IPS DF 6.9 (cell line): ENCODE data around the gene SNIP1.
"Not testable (repeated sequence)": the region's sequence is repeated elsewhere in the genome, so short reads cannot be mapped to it uniquely, and the experiment has no call there.

Source experiments
- DNase-seq: peaks from one replicate; pipeline ENCODE4 v3.0.0-alpha.2; 2013; ENCODE audit warnings: low read depth, low spot score
- H3K27ac ChIP-seq: one replicate; pipeline ENCODE4 v1.5.1; 2013; ENCODE audit warnings: low read length, control low read depth
- H3K27me3 ChIP-seq: 2 replicates; pipeline ENCODE4 v1.6.1; 2013; ENCODE audit warnings: mild to moderate bottlenecking, low read length; ENCODE audit not compliant: control insufficient read depth, insufficient read depth
- H3K36me3 ChIP-seq: 2 replicates; pipeline ENCODE4 v1.6.1; 2013; ENCODE audit warnings: low read length; ENCODE audit not compliant: control insufficient read depth, insufficient read depth
- H3K4me1 ChIP-seq: 2 replicates; pipeline ENCODE4 v1.6.1; 2013; ENCODE audit warnings: low read length; ENCODE audit not compliant: control insufficient read depth, insufficient read depth
- H3K4me3 ChIP-seq: 2 replicates; pipeline ENCODE4 v1.5.1; 2013; ENCODE audit warnings: mild to moderate bottlenecking, low read length
- H3K9me3 ChIP-seq: 2 replicates; pipeline ENCODE4 v1.6.1; 2013; ENCODE audit warnings: low read length, inconsistent platforms; ENCODE audit not compliant: control insufficient read depth, insufficient read depth
- WGBS: extraction: QIAGEN DNeasy Blood & Tissue Kit; methylation state at CpG from one replicate; pipeline ENCODE4 v1.1.7; 2013; ENCODE audit warnings: mixed read lengths, missing lambda C conversion rate; ENCODE audit not compliant: insufficient read length, insufficient coverage; 5-methylcytosine and 5-hydroxymethylcytosine counted together

Gene SNIP1

DNA sequence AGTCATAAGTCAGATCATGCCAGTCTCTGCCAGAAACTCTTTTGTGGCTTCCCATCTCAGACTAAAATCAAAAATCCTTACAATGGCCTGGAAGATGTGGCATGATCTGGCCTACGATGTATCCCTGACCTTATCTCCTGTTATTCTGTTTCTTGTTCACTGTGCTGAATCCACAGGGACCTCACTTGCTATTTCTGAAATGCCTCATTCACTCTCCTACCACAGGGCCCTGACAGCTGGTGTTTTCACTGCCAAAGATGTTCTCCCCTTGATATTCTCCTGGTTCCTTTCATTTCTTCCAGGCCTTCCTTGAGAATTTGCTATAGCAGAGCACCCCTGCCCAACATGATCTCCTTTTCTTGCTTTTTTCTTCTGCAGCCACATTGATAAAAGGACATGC is 4.3 kb upstream of the SNIP1 start:
- WGBS: no CpG with 5 or more reads among the region's 1 CpG
- H3K27me3 ChIP-seq: no peaks in the 10 kb centered on the region
- H3K4me3 ChIP-seq: no peak overlapping the region
- H3K36me3 ChIP-seq: no peaks in the 10 kb centered on the region
- H3K9me3 ChIP-seq: no peaks in the 10 kb centered on the region
- H3K4me1 ChIP-seq: no peaks in the 10 kb centered on the region; the same call in 1 of the 2 replicates
- H3K27ac ChIP-seq: no peak overlapping the region
- no peak for DNase-seq

DNA sequence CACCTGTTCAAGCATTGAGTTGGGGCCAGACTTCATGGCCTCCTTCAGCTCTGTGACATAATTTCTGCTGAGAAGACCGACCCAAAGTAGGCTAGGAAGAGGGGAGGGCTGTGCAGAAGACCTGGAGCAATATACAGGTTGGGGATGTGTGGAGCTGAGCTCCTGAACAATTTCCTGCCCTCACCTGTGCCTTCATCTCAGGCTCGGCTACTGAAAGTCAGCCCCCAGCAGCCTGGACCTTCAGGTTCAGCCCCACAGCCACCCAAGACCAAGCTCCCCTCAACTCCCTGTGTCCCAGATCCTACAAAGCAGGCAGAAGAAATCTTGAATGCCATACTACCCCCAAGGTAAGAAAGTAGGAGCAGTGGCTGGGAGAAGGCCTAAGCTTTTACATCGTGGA is 3.3 kb upstream of the SNIP1 start:
- no CpG with 5 or more reads among the region's 3 CpGs for WGBS
- no peaks in the 10 kb centered on the region for H3K36me3 ChIP-seq
- H3K4me3 ChIP-seq: peak overlapping the region; percentile 32; the same call in 1 of the 2 replicates

DNA sequence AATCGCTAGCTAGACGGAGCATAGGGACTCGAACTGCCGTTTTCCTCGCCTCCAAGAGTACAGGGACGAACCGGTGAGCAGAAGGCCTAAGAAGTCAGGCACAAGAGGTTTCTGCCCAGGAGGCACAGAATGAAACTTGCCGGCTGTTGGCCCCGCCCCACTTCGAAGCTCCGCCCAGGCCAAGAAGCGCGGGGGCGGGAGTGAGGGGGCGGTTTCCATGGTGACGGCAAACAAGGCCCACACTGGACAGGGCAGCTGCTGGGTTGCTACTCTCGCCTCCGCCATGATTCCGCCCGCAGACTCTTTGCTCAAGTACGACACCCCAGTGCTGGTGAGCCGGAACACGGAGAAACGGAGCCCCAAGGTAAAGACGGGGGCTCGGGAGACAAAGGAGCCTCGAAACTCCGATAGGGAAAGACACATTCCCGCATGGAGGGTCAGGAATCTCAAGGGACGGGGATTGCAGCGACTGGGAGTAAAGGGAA is 2.7 kb upstream of the SNIP1 start, which contains the start of gene DNALI1:
Gene DNALI1, plus strand, starts transcription at position 229 of the 485 bp plus-strand sequence. Its CDS starts 55 bp downstream, at position 284.
- H3K27me3 ChIP-seq: no peaks in the 10 kb centered on the region
- no CpG with 5 or more reads among the region's 31 CpGs for WGBS
- H3K4me3 ChIP-seq: peak within 1 kb of the TSS; percentile 32; the same call in 1 of the 2 replicates
- DNase-seq: peak; percentile 68
- no peaks in the 10 kb centered on the region for H3K9me3 ChIP-seq
- H3K27ac ChIP-seq: no peak within 1 kb of the TSS
- no peaks in the 10 kb centered on the region for H3K36me3 ChIP-seq
- H3K4me1 ChIP-seq: no peaks in the 10 kb centered on the region; the same call in 1 of the 2 replicates

More for the DNA sequence above, 3.3 kb upstream of the SNIP1 start:
- DNase-seq: no peak
- H3K27me3 ChIP-seq: no peaks in the 10 kb centered on the region
- no peaks in the 10 kb centered on the region for H3K9me3 ChIP-seq
- no peaks in the 10 kb centered on the region; the same call in 1 of the 2 replicates for H3K4me1 ChIP-seq
- H3K27ac ChIP-seq: no peak overlapping the region

DNA sequence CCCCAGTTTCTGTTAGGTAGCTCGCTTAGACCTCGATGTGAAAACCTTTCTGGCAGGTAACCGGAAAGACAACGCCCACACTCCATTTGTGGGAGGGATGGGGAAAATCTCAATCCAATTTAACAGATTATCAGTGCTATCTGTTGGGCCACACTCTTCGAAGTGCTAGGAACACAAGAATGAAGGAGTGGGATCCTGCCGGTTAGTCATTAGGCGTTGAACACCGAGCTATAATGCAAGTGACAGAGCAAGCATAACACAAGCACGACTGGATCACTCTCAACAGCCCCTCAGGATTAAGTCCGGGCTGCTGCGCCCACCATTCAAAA is 531 bp downstream of the SNIP1 start:
- H3K36me3 ChIP-seq: no peaks in the 10 kb centered on the region
- WGBS: no CpG with 5 or more reads among the region's 11 CpGs
- no peaks in the 10 kb centered on the region for H3K9me3 ChIP-seq
- DNase-seq: no peak
- H3K4me3 ChIP-seq: peak overlapping the region; percentile 100
- no peaks in the 10 kb centered on the region for H3K27me3 ChIP-seq
- H3K4me1 ChIP-seq: no peaks in the 10 kb centered on the region; the same call in 1 of the 2 replicates
- no peak overlapping the region for H3K27ac ChIP-seq

DNA sequence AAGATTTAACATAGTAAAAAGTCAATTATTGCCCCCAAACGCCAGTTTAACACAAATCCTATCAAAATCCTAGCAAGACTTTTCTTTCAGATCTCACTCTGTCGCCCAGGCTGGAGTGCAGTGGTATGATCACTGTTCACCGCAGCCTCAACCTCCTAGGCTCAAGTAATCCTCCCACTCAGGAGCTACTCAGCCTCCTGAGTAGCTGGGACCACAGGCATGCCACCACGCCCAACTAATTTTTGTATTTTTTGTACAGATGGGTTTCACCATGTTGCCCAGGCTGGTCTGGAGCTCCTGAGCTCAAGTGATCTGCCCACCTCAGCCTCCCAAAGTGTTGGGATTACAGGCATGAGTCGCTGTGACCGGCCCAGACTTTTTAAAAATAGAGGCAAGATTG is 4.8 kb downstream of the SNIP1 start:
- no peaks in the 10 kb centered on the region for H3K27me3 ChIP-seq
- no peak overlapping the region for H3K4me3 ChIP-seq
- no peak for DNase-seq
- no CpG with 5 or more reads among the region's 6 CpGs for WGBS
- no peak overlapping the region for H3K27ac ChIP-seq
- H3K36me3 ChIP-seq: peaks cover 12% of the 10 kb centered on the region; the same call in 1 of the 2 replicates
- H3K4me1 ChIP-seq: no peaks in the 10 kb centered on the region
- H3K9me3 ChIP-seq: no peaks in the 10 kb centered on the region

DNA sequence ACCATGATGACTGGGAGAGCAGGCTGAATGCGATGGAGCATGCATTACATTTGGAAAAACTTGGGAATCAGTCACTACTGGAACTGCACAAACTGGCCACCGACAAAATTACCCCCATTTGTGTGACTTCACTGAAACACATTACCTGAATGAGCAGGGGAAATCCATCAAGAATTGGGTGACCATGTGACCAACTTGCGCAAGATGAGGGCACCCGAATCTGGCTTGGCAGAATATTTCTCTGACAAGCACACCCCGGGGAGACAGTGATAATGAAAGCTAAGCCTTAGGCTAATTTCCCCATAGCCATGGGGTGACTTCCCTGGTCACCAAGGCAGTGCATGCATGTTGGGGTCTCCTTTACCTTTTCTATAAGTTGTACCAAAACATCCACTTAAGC is 9.1 kb downstream of the SNIP1 start:
- no peaks in the 10 kb centered on the region for H3K4me1 ChIP-seq
- no peak overlapping the region for H3K4me3 ChIP-seq
- WGBS: no CpG with 5 or more reads among the region's 5 CpGs
- H3K27me3 ChIP-seq: no peaks in the 10 kb centered on the region
- H3K9me3 ChIP-seq: no peaks in the 10 kb centered on the region
- no peak overlapping the region for H3K27ac ChIP-seq
- peaks cover 18% of the 10 kb centered on the region; the same call in 1 of the 2 replicates for H3K36me3 ChIP-seq
- DNase-seq: no peak

DNA sequence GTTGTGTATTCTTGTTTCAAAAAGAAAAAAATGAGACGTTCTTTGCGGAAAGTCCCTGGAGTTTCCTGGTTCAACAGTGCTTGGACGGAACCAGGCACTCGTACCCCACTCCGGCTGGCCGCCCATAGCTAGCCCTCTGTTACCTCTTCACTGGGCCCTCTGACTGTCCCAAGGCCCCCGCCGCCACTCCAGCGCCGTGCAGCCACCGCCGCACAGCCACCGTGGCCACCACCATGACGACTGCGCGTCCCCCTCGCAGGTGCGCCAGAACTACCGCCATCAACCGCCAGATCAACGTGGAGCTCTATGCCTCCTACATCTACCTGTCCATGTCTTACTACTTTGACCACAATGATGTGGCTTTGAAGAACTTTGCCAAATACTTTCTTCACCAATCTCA is 9.6 kb downstream of the SNIP1 start:
- no peak overlapping the region for H3K4me3 ChIP-seq
- H3K9me3 ChIP-seq: no peaks in the 10 kb centered on the region
- peaks cover 22% of the 10 kb centered on the region; the same call in 1 of the 2 replicates for H3K36me3 ChIP-seq
- no peaks in the 10 kb centered on the region for H3K4me1 ChIP-seq
- H3K27me3 ChIP-seq: no peaks in the 10 kb centered on the region
- DNase-seq: no peak
- WGBS: no CpG with 5 or more reads among the region's 21 CpGs
- no peak overlapping the region for H3K27ac ChIP-seq

DNA sequence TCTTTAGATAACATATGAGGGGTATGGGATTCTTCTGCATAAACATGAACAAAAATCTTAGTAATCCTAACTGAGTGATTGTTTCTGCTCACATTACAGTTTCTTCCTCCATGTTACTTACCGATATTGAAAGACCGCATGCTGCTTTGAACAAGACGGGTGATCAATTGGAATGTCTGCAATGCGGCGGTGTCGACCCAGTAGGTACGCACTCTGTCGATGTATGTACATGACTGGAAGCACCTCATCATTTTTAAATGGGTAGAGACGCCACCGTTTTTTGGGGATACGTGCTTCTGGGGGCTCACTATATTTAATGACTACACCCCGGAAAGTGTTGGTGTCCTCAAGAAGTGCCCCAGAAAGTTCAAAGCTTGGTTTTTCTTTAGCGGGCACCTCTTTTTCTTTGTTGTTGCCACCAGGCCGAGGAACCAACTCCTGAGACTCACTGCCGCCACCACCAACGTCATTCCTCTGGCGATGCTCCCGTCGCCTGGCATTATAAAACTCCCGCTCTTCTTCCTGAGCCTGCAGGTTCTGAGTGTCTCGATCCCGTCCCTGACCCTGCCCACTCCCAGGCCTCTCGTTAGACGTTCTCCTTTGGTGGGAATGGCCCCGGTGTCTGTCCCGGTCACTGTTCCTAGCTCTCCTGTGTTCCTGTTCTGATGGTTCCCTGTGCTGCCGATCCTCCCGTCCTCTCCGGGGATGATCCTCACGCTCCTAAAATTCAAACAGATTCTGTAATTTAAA is 13.9 kb downstream of the SNIP1 start:
- H3K9me3 ChIP-seq: no peaks in the 10 kb centered on the region
- no peak overlapping the region for H3K27ac ChIP-seq
- H3K27me3 ChIP-seq: no peaks in the 10 kb centered on the region
- no peaks in the 10 kb centered on the region for H3K4me1 ChIP-seq
- DNase-seq: no peak
- no peak overlapping the region for H3K4me3 ChIP-seq
- H3K36me3 ChIP-seq: peaks cover 26% of the 10 kb centered on the region; the same call in 1 of the 2 replicates
- no CpG with 5 or more reads among the region's 30 CpGs for WGBS

DNA sequence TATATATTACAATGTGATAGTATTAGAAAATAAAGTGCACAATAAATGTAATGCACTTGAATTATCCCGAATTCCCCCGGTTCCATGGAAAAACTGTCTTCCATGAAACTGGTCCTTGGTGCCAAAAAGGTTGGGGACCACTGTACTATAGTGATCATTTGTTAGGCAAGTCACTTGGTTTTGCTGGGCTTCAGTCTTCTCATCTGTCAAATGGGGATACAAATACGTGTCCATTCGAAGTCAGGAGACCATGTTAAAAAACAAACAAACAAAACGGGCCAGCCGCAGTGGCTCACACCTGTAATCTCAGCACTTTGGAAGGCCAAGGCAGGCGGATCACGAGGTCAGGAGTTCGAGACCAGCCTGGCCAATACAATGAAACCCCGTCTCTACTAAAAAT is 14.9 kb downstream of the SNIP1 start:
- WGBS: no CpG with 5 or more reads among the region's 10 CpGs
- H3K9me3 ChIP-seq, H3K4me1 ChIP-seq, H3K27ac ChIP-seq, H3K27me3 ChIP-seq, DNase-seq, H3K4me3 ChIP-seq: not testable (repeated sequence)
- peaks cover 20% of the 10 kb centered on the region; the same call in 1 of the 2 replicates for H3K36me3 ChIP-seq

DNA sequence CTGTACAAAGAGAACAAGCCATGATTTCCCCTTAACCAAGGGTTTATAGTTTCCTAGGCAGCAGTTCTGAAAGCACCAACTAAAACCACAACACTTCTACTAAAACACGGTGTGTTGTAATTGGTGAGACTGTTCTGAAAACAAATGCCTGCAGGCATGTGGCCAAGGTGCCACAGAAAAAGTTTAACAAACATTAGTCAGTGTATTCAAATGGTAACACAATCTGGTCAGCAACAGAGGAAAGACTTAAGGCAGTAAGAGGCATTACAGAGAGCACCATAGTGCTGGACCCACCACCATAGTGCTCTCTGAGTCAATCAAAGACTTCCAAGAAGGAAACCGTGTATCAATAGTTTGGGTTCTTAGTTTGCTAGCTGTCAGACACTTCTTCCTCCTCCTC is 16.7 kb downstream of the SNIP1 start:
- Histone ChIP-seq H3K36me3 (peaks cover 20% of the 10 kb centered on the region; the same call in 1 of the 2 replicates), H3K27ac (no peak overlapping the region), H3K9me3 (no peaks in the 10 kb centered on the region), H3K27me3 (no peaks in the 10 kb centered on the region), H3K4me1 (no peaks in the 10 kb centered on the region), H3K4me3 (no peak overlapping the region)
- DNase-seq: no peak
- WGBS: no CpG with 5 or more reads among the region's 2 CpGs
